Astrocyte (in vitro differentiated cells and primary cell): Measurements from ENCODE around the gene PTK6.

Source experiments
- EZH2 ChIP-seq: IDR thresholded peaks from 2 replicates; pipeline ENCODE4 v1.6.1; 2012; ENCODE audit warnings: mild to moderate bottlenecking, low read length, inconsistent platforms; ENCODE audit not compliant: insufficient read depth
- TF ChIP-seq, protein P1 (sequence below): IDR thresholded peaks from 2 replicates; pipeline ENCODE4 v1.5.1; 2011; ENCODE audit warnings: low read depth, mild to moderate bottlenecking, inconsistent platforms, low read length, moderate library complexity; ENCODE audit not compliant: insufficient read depth

GRCh38 chr20:63567386-63568169, 30.4 kb upstream of the PTK6 start:
- TF ChIP-seq, protein P1, sequence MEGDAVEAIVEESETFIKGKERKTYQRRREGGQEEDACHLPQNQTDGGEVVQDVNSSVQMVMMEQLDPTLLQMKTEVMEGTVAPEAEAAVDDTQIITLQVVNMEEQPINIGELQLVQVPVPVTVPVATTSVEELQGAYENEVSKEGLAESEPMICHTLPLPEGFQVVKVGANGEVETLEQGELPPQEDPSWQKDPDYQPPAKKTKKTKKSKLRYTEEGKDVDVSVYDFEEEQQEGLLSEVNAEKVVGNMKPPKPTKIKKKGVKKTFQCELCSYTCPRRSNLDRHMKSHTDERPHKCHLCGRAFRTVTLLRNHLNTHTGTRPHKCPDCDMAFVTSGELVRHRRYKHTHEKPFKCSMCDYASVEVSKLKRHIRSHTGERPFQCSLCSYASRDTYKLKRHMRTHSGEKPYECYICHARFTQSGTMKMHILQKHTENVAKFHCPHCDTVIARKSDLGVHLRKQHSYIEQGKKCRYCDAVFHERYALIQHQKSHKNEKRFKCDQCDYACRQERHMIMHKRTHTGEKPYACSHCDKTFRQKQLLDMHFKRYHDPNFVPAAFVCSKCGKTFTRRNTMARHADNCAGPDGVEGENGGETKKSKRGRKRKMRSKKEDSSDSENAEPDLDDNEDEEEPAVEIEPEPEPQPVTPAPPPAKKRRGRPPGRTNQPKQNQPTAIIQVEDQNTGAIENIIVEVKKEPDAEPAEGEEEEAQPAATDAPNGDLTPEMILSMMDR, result no peak
- no peak for TF ChIP-seq EZH2
